SKM-1 treated with dmso at 0.1 percent for 144 hours (cell line): Measurements from ENCODE around the gene WNK4.

Experiments used
- DNase-seq: peaks from one replicate; lab custom pipeline; 2025; ENCODE audit not compliant: unreplicated experiment; lab: John Stamatoyannopoulos, UW

WNK4 gene

DNA sequence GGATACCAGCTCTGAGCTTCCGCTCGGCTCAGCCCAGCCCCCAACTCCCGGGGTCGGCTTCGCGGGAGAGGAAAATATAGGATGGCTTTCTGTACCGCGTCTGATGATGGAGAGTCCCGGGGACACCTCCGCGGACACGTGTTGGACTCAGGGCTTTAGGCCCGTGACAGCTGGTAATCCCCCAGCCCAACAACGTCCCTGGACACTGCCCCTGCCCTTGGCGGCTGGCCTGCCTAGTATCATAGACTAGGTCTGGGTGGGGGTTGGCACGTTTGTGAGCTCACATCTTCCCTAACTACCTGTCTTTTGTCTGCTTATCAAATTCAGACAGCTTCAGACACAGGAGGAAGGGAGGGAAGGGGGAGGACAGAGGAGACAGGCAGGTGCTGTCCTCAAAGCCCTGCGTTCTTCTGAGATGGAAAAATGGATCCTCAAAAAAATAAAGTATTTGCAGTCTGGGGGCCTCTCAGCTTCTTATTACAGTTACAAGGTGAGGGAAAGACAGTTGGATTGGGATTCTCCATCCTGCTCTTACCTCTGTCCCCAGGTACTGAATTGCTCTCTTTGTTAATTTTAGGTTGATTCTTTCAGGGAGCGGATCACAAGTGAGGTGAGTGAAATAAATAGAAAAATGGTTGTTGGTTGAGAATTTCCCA is 53.5 kb downstream of the WNK4 start:
- no peak for DNase-seq

DNA sequence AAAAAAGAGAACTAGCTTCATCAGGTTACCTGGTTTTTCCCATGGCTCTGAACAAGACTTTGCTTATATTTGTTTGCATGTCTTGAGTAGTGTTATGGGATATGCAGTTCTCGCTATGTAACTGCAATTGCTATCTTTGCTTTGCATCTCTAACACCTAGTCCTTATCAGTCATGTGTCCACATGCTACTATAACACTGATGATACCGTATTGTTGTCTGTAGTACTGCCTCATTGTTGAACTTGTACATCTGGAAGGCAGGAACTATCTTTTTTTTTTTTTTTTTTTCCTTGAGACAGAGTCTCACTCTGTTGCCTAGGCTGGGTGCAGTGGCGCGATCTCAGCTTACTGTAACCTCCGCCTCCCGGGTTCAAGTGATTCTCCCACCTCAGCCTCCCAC is 55.3 kb downstream of the WNK4 start:
- DNase-seq = no peak

DNA sequence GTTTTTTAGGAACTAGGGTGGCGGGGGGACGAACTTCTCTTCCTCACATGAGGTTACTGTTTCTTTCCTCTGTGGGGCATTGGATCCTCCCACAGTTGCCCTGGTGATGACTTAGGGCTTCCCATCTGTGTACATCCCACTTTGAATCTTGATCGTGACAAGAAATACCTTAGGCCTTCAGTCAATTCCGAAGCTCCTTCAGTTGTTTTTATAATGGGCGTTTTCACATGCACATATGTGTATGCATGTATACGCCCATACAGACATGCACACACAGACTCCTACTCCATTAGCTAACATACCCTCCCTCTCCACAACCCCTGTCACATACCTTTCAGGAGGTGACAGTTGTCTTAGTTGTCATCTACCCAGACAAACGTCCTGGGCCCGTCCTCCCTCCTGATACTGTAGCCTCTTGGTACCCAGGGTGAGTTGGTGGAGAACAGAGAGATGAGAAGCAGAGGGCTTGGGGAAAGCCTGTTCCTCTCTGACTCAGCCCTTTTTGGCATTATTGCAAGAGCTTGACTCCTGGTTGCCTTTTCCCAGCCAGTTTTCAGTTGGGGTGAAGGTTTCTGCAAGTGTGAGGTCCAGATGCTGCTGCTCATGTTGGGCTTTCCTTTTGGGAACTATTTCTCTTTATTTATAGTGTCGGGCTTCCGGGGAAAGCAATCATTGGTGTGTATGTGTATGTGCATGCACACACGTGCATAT is 61.7 kb downstream of the WNK4 start:
- no peak for DNase-seq

DNA sequence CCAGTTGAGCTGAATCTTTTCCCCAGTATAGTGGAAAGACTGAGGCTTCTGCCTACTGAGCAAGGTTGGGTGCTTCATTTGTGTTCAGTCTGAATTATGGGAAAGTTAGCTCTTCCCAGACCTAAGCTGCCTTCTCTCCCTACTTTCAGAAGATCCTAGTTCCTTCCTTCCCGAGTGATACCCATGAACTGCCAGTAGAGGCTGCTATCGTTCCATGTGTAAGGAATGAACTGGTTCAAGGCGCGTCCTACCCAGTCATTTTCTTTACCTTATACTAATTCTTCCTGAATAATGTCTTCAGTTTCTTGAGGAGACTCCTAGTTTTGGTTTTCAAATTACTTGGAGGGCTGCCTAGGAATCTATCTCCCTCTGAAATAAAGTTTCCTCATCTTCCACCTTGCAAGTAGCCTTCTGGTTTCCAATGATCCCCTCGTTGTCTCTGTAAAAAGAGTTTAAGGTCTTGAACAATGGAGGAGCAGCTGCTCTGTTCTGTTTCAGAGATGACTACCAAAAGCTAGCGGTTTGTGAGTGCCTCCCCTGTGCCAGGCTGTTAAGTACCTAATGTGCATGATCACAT is 63.0 kb downstream of the WNK4 start:
- DNase-seq = peak; percentile 14

DNA sequence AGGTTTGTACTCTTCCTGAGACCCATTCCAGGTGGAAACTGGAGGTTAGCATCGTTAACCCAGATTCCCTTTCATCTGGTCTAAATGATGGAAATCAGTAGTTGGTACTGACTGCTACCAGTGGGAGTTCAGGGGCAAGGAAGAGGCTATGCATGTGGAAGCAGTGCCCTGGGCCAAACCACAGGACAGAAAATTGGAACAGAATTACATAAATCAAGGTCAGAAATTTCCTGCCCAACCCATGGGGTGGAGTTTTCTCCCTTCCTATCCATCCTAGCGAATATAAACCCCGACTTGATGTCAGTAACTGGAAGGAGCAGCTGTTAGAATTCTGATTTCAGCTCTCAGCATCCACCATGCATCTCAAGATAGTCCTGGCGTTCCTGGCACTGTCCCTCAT is 63.9 kb downstream of the WNK4 start, which contains the start of gene AOC2:
AOC2 (plus strand) TSS at position 310 of the 400 bp plus-strand sequence; CDS start at position 357, 47 bp downstream.
- DNase-seq = no peak

DNA sequence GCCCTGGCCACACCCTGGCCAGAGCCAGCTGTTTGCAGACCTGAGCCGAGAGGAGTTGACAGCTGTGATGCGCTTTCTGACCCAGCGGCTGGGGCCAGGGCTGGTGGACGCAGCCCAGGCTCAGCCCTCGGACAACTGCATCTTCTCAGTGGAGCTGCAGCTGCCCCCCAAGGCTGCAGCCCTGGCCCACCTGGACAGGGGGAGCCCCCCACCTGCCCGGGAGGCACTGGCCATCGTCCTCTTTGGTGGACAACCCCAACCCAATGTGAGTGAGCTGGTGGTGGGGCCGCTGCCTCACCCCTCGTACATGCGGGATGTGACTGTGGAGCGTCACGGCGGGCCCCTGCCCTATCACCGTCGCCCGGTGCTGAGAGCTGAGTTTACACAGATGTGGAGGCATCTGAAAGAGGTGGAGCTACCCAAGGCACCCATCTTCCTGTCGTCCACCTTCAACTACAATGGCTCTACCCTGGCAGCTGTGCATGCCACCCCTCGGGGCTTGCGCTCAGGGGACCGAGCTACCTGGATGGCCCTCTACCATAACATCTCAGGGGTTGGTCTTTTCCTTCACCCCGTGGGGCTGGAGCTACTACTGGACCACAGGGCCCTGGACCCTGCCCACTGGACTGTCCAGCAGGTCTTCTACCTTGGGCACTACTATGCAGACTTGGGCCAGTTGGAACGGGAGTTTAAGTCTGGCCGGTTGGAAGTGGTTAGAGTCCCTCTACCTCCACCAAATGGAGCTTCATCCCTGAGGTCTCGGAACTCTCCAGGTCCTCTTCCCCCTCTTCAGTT is 64.5 kb downstream of the WNK4 start:
- no peak for DNase-seq

DNA sequence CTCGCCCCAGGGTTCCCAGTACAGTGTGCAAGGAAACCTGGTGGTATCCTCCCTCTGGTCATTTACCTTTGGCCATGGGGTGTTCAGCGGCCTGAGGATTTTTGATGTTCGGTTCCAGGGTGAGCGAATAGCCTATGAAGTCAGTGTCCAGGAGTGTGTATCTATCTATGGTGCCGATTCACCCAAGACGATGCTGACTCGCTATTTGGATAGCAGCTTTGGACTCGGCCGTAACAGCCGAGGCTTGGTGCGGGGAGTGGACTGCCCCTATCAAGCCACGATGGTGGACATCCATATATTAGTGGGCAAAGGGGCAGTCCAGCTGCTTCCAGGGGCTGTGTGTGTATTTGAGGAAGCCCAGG is 65.1 kb downstream of the WNK4 start:
- no peak for DNase-seq

DNA sequence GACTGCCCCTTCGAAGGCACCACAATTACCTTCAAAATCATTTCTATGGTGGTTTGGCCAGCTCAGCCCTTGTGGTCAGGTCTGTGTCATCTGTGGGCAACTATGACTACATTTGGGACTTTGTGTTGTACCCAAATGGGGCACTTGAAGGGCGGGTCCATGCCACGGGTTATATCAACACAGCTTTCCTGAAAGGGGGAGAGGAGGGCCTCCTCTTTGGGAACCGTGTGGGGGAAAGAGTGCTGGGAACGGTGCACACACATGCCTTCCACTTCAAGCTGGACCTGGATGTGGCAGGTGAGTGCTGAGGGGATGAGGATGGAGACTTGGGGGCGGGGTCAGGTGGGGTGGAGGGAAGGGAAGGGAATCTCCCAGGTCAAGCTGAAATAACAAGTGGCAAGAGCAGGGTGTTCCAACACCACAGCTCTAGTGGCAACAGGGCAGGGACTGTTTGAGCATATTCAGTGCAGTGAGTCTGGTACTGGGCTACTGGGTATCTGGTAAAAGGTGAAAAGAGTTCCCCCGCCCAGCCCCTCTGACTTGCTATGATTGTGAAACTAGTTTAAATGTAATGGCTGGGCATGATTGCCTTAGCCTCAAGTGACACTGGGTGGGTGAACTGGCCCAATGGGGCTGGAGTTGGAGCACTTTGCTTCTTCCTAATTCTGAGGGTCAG is 65.6 kb downstream of the WNK4 start:
- DNase-seq = no peak
